Tongue (tissue), 2 donors: ENCODE data around the gene WDHD1. TPM values are rescaled to one million over a fixed set of nuclear protein-coding genes. Genes with fewer than 3 reads are reported as not detected.
A peak's percentile ranks its signal among the peaks of the same experiment; 100 is the strongest.
"Not testable (repeated sequence)": the region's sequence is repeated elsewhere in the genome, so short reads cannot be mapped to it uniquely, and the experiment has no call there.

Experiments
- DNase-seq: peaks from one replicate; pipeline ENCODE4 v3.0.0-alpha.2; 2015
- total RNA-seq: library from RNA; depleted of rRNA; stranded (reverse); fragments of >200 nt; gene quantifications from one replicate; pipeline ENCODE4 v1.2.3, GENCODE V29; 2014

Gene WDHD1
- total RNA-seq, 1 donor from 2014 or later: 13.3 TPM

GRCh38 chr14:54946500-54946899, 80.4 kb downstream of the WDHD1 start:
- no peak for DNase-seq

- DNase-seq: no peak
These were observed 82.0 kb downstream of the WDHD1 start for GRCh38 chr14:54944737-54945391.

- no peak for DNase-seq
These were observed 84.0 kb downstream of the WDHD1 start for GRCh38 chr14:54942913-54943312.

GRCh38 chr14:54936816-54937215, 90.1 kb downstream of the WDHD1 start:
- DNase-seq: no peak

GRCh38 chr14:54935958-54936357, 90.9 kb downstream of the WDHD1 start:
- no peak for DNase-seq

- DNase-seq: no peak
These were observed 91.8 kb downstream of the WDHD1 start for GRCh38 chr14:54935100-54935499.

- no peak for DNase-seq
These were observed 93.9 kb downstream of the WDHD1 start for GRCh38 chr14:54933006-54933405.

- DNase-seq: no peak
These were observed 95.1 kb downstream of the WDHD1 start for GRCh38 chr14:54931598-54932340.

- no peak for DNase-seq
These were observed 95.8 kb downstream of the WDHD1 start for GRCh38 chr14:54931101-54931500.

GRCh38 chr14:54929556-54929955, 97.3 kb downstream of the WDHD1 start:
- DNase-seq: no peak

GRCh38 chr14:54928216-54928615, 98.7 kb downstream of the WDHD1 start:
- no peak for DNase-seq

GRCh38 chr14:54927551-54927950, 99.3 kb downstream of the WDHD1 start:
- DNase-seq: peak; percentile 13

GRCh38 chr14:54926570-54926969, 100.3 kb downstream of the WDHD1 start:
- DNase-seq: not testable (repeated sequence)

GRCh38 chr14:54922598-54922997, 104.3 kb downstream of the WDHD1 start:
- peak; percentile 24 for DNase-seq

GRCh38 chr14:54920052-54920451, 106.8 kb downstream of the WDHD1 start:
- DNase-seq: no peak

GRCh38 chr14:54919330-54919729, 107.6 kb downstream of the WDHD1 start:
- DNase-seq: no peak

GRCh38 chr14:54918427-54918826, 108.5 kb downstream of the WDHD1 start:
- peak; percentile 57 for DNase-seq

- DNase-seq: no peak
These were observed 110.8 kb downstream of the WDHD1 start for GRCh38 chr14:54916101-54916500.

GRCh38 chr14:54909817-54910558, 116.9 kb downstream of the WDHD1 start:
- no peak for DNase-seq

- DNase-seq: not testable (repeated sequence)
These were observed 117.9 kb downstream of the WDHD1 start for GRCh38 chr14:54908973-54909372.

GRCh38 chr14:54908190-54908589, 118.7 kb downstream of the WDHD1 start:
- no peak for DNase-seq

GRCh38 chr14:54906075-54906474, 120.8 kb downstream of the WDHD1 start:
- no peak for DNase-seq
